Body of pancreas (tissue), 4 donors: ENCODE data around the gene CYTIP.

Source experiments
- CTCF ChIP-seq, 7 experiments: fragments of 450-650 bp in 4 of 7; fragments of 200-600 bp in 3 of 7; sonication (generic) in 3 of 7; IDR thresholded peaks; one replicate each; pipeline ENCODE4 v1.5.1; 2016 to 2019; ENCODE audit warnings: antibody characterized with exemption in 7 of 7
- POLR2A ChIP-seq, 3 donors: fragments of 450-650 bp; IDR thresholded peaks; one replicate each; pipeline ENCODE4 v1.6.1; 2016; ENCODE audit warnings: antibody characterized with exemption in 3 of 3, mild to moderate bottlenecking in 2 of 3

- TF ChIP-seq CTCF (IDR thresholded peaks at IDR 0.05) (no peak), POLR2A (IDR thresholded peaks at IDR 0.05) (no peak)
Observed at GRCh38 chr2:157421331-157421944, 22.5 kb downstream of the CYTIP start.
